DMS53 (cell line): ENCODE results near the gene CAMTA1.
A peak's percentile ranks its signal among the peaks of the same experiment; 100 is the strongest.

Experiments
- DNase-seq: peaks from one replicate; lab custom pipeline; 2025; lab: John Stamatoyannopoulos, UW

Gene CAMTA1

DNA sequence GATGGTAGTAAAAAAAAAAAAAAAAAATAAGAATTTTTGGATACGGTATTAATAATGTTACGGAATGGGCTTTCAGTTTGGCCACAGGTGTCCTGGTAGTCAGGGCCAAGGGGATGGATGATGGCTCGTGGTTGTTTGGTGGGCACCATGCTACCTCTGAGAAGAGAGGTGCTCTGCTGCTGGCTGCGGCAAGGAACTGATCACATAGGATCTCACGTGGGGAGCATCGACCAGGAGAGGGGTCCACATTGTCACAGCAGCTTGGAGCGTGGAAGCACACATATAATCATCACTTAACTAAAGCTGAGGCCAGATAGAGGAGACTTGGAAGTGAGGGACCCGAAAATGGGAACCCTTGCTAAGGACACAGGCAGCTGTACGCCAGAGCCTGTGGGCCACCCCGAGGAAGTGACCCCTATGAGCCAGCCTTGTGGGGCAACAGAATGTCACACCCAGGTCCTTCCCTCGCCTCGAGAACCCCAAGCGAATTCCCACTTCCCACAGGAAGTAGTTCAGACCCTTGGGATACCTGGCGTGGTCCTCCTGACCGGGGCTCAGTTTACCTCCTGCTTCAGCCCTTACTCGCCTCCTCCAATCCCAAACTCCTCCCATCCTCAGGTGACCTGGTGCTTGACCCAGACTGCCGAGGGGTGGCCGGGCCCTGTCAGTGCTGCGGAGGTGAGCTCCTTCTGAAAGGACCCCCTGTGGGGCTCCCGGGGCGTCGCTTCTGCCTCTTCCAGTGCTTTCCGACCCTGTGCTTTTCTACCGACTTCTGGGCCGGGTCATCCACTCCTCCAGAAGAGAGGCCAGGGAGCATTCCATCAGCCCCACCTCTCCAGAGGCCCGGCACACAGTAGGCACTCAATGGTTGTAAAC lies 222.0 kb downstream of the CAMTA1 start:
- DNase-seq: no peak

DNA sequence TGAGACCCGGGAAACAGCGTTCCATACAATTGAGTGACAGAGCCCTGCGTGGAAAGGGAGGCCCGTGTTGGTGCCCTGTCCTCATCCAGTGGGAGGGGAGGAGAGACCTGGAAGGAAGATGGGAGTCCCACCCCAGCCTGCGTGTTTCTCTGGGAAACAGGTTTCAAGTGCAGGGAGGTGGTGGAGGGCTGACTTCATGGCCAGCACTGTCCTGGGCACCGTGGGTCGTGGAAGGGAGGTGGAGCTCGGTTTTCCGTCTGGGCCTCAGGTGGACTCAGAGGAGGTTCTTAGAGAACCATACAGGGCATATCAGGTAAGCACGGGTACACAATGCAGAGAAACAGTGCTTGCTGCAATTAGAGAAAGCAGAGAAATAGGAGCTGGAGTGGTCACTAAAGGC lies 222.6 kb downstream of the CAMTA1 start:
- DNase-seq: no peak

GRCh38 chr1:7008331-7008730 lies 223.1 kb downstream of the CAMTA1 start:
- no peak for DNase-seq

GRCh38 chr1:7008975-7009740 lies 223.9 kb downstream of the CAMTA1 start:
- no peak for DNase-seq

- DNase-seq: no peak
Observed at GRCh38 chr1:7009741-7010525, 224.7 kb downstream of the CAMTA1 start.

DNA sequence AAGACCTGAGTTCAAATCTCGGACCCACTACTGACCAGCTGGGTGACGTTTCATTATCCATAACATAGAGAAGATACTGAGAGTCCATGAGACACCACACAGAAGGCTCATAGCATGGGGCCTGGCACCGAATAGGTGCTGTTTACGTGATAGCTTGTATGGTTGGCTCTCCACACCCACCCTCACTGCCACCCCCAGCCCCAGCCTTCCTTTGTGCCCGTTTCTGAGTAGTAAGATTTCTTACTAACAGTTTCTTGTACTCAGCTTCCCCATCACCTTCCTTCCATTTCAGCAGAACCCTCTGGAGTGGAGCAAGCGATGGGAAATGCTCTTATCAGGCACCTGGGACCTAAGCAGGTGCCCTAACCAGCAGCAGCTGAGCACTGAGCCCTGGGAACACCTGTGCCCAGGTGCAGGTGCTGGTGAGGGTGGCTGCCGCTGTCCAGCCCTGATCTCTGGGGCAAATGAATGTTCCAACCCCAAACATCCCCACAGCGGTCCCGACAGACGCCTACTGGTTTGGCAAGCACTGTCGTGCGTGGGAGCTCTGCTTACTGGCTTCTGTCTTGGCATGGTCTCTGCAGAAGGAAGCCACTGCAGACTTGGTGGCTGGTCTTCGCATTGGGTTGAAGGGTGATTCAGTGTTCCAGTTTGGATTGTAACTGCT lies 225.4 kb downstream of the CAMTA1 start:
- no peak for DNase-seq

DNA sequence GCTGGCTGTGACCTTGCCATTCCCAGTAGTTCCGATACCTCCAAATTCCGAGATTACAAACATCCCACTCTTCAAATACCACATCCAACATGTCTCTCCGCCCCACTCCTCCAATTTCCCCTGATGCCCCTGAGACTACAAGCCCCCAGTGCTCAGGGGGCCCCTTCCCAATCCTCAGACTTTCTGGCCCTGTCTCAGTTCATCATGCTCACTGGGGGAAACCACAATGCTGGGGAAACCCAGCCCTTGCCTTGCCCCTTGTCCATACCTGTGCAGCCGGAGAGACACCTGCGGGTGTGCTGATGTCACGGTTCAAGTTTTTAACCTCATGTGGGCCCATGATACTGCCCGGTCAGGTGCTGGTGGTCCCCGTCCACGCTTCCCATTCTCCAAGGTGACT lies 226.6 kb downstream of the CAMTA1 start:
- DNase-seq: no peak

- DNase-seq: no peak
Observed at GRCh38 chr1:7012461-7012924, 227.2 kb downstream of the CAMTA1 start.

GRCh38 chr1:7013833-7014639 lies 228.8 kb downstream of the CAMTA1 start:
- no peak for DNase-seq

DNA sequence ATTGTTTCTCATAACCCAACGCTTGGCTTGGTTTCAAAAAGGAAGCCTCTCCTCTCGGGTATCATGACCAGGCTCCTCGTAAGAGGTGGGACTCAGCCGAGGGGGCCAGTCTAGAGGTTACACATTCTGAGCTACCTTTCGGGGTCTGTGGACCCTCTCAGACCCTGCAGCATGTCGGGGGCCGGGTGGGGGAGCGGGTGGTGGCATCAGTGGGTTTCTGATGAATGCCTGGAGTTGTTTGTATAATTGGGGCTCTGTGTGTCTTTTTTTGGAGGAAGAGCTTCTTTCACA lies 229.3 kb downstream of the CAMTA1 start:
- DNase-seq: no peak

DNA sequence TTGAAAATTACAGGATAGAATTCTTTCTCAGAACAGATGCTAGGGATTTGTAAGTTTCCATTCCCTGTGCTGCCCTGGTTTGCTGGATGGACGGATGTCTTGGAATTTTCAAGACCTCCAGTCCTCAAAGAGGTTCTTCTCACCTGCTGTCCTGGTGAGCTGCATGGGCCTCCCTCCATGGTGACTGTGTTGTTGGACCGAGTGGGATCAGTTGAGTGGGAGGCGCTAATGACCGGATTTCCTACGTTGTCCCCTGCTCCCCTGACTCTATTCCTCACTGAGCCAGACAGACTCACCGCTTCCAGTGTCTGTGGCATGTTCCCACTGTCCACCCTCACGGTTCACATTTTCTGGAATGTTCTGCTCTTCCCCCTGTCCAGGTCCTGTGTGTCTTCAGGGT lies 229.8 kb downstream of the CAMTA1 start:
- DNase-seq: no peak

- DNase-seq: no peak
Observed at GRCh38 chr1:7018351-7018750, 233.1 kb downstream of the CAMTA1 start.

GRCh38 chr1:7018826-7019225 lies 233.6 kb downstream of the CAMTA1 start:
- DNase-seq: no peak

- DNase-seq: peak; percentile 25
Observed at GRCh38 chr1:7019510-7019909, 234.3 kb downstream of the CAMTA1 start.

- no peak for DNase-seq
Observed at GRCh38 chr1:7022058-7022457, 236.8 kb downstream of the CAMTA1 start.

GRCh38 chr1:7025013-7025412 lies 239.8 kb downstream of the CAMTA1 start:
- no peak for DNase-seq

DNA sequence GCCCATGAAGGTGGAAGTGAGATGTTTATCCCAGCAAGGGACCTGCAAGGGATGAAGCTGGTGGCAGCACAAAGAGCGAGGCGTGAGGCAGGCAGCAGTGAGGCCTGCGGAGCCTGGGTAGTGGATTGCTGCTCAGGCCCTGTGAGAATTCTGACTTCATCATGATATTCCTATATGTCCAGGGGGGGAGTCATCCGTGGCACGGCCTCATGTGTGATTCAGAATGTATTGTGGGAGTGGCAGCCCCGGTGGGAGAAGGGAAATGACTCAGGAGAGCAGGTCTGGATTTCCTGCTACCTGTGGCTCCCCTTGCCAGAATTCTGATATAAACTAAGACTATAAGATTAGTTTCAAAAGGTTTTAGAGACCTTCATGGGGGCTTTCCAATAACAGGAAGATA lies 240.9 kb downstream of the CAMTA1 start:
- no peak for DNase-seq

DNA sequence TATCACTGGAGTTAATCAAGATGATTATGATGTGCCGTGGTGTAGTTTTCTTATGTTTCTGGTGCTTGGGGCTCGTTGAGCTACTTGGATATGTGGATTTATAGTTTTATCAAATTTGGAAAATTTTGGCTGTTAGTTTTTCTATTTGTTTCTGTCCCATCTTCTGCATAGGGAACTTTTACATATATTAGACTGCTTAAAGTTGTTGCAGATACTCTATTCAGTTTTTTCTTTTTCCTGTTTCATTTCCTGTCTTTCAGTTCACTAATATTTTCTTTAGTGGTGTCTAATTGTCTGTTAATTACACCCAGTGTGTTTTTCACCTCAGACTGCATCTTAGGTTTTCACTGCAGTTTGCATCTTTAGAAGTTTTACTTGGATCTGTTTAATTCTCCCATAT lies 247.7 kb downstream of the CAMTA1 start:
- no peak for DNase-seq

DNA sequence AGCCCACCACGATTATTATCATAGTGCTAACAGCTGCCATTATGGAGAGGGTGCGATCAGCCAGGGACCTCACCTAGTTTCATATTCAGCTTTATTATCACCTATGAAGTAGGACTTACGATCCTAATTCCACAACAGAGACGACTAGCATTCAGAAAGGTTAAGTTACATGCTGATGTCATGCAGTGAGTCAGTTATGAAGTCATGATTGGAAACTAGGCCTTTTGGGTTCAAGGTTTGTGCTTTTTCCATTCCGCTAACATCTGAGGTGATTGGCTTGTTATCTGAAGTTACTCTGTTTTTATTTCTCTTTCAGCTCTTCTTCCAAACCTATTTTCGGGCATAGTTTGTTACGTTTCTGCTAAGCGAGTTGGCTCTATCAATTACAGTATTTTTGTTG lies 251.1 kb downstream of the CAMTA1 start:
- DNase-seq: no peak

- no peak for DNase-seq
Observed at GRCh38 chr1:7039590-7040220, 254.5 kb downstream of the CAMTA1 start.
